Measurements from ENCODE around the gene EDN1. TPM values are rescaled to one million over a fixed set of nuclear protein-coding genes. Genes with fewer than 3 reads are reported as not detected.

The EDN1 gene
- total and polyA plus RNA-seq, 10 of the 15 experiments (the other 5 are each of a cell fraction or from before 2014, with no cell fraction given), result 2.0 to 6.6 (median 3.1) TPM

DNA sequence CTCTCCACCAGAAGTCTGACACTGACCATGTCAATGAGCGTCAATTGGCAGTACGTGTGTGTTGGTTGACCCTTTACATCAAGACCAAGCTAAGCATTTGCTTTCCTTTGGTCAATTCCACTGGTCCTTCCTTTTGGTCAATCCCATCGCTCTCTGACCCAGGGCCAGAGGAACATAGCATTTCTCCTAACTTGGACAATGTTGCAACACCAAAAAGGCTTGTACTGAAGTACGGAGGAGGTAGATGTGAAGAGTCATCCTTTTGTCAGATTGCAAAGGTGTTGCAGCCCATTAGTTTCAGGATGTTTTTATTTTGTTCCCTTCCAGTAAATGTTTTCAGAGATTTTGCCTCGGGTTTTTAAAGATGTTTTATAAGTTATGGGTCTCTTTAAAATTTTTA lies 24.6 kb downstream of the EDN1 start:
- no peaks in the 10 kb centered on the region for H3K4me1 ChIP-seq (ENCODE audit: control insufficient read depth, insufficient read depth, low read length)
- RAD21 ChIA-PET (ENCODE audit: unreplicated experiment), result interaction anchor here (1.3 to 2.2 kb wide), 3 partner anchors 19 to 55 kb away, joined by 3 to 6 read pairs (median 4); no protein-coding TSS in a partner anchor
- H3K4me3 ChIP-seq, result no peak overlapping the region
- in situ Hi-C loops (cut with MboI), result no loop called here
- no peak overlapping the region for H3K27ac ChIP-seq (ENCODE audit: control insufficient read depth, insufficient read depth)
- DNase-seq (ENCODE audit: low read depth, low spot score) (no peak), ATAC-seq (no peak), FAIRE-seq (no peak)
- SMC1A ChIA-PET (ENCODE audit: uncharacterized antibody, unreplicated experiment), result interaction anchor here (0.9 to 10.1 kb wide), 8 partner anchors 10 to 408 kb away, joined by 3 to 70 read pairs (median 5); no protein-coding TSS in a partner anchor
- no peak overlapping the region for H3K9ac ChIP-seq (ENCODE audit: control insufficient read depth, insufficient read depth, low read length)
- BruUV-seq (replicated peaks), result no TSS peak
- 75% methylated on average over 5 of the region's 5 CpGs for WGBS (ENCODE audit: insufficient coverage, insufficient replicate concordance, low lambda C conversion rate, missing lambda C conversion rate)
- no peak overlapping the region for H2AFZ ChIP-seq (ENCODE audit: control insufficient read depth, low read depth, low read length)
- H3K9me3 ChIP-seq (replicated peaks; ENCODE audit: control insufficient read depth, insufficient read depth, low read length), result peaks cover 4% of the 10 kb centered on the region; the same call in 2 of the 3 replicates
- POLR2A ChIA-PET, result interaction anchor here (1.8 kb wide), 1 partner anchor 10 kb away, joined by 5 read pairs; no protein-coding TSS in a partner anchor
- H3K79me2 ChIP-seq (ENCODE audit: control insufficient read depth, insufficient read depth, low read length), result no peaks in the 10 kb centered on the region
- no peaks in the 10 kb centered on the region for H3K27me3 ChIP-seq (replicated peaks in 1 of 2; ENCODE audit: control insufficient read depth in 2 of 2, insufficient read depth in 2 of 2, low read length in 1 of 2)
- H3K36me3 ChIP-seq (ENCODE audit: control insufficient read depth in 2 of 2, insufficient read depth in 2 of 2, low read length in 1 of 2), result no peaks in the 10 kb centered on the region
- TF ChIP-seq ZNF622 (IDR thresholded peaks at IDR 0.05) (no peak), NFXL1 (IDR thresholded peaks at IDR 0.05; ENCODE audit: borderline replicate concordance) (no peak), PML (IDR thresholded peaks at IDR 0.05; ENCODE audit: low read length) (no peak), PAX8 (IDR thresholded peaks at IDR 0.05) (no peak), TCF12 (IDR thresholded peaks at IDR 0.05; ENCODE audit: low read depth, low read length) (no peak), SREBF1 (IDR thresholded peaks at IDR 0.05; ENCODE audit: low read length) (no peak), MYB (IDR thresholded peaks at IDR 0.05; ENCODE audit: borderline replicate concordance, low read depth, low read length) (no peak), HCFC1 (IDR thresholded peaks at IDR 0.05; ENCODE audit: low read length) (no peak), SIN3A (IDR thresholded peaks at IDR 0.05; ENCODE audit: low read depth, low read length) (no peak), SP1 (IDR thresholded peaks at IDR 0.05; ENCODE audit: low read depth, low read length) (no peak), ZBED1 (IDR thresholded peaks at IDR 0.05; ENCODE audit: borderline replicate concordance) (no peak), ATF7 (IDR thresholded peaks at IDR 0.05; ENCODE audit: low read depth) (no peak)
- TF ChIP-seq, protein P1, sequence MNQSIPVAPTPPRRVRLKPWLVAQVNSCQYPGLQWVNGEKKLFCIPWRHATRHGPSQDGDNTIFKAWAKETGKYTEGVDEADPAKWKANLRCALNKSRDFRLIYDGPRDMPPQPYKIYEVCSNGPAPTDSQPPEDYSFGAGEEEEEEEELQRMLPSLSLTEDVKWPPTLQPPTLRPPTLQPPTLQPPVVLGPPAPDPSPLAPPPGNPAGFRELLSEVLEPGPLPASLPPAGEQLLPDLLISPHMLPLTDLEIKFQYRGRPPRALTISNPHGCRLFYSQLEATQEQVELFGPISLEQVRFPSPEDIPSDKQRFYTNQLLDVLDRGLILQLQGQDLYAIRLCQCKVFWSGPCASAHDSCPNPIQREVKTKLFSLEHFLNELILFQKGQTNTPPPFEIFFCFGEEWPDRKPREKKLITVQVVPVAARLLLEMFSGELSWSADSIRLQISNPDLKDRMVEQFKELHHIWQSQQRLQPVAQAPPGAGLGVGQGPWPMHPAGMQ (IDR thresholded peaks at IDR 0.05; ENCODE audit: borderline replicate concordance), result no peak
- TF ChIP-seq, protein P2, sequence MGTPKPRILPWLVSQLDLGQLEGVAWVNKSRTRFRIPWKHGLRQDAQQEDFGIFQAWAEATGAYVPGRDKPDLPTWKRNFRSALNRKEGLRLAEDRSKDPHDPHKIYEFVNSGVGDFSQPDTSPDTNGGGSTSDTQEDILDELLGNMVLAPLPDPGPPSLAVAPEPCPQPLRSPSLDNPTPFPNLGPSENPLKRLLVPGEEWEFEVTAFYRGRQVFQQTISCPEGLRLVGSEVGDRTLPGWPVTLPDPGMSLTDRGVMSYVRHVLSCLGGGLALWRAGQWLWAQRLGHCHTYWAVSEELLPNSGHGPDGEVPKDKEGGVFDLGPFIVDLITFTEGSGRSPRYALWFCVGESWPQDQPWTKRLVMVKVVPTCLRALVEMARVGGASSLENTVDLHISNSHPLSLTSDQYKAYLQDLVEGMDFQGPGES (IDR thresholded peaks at IDR 0.05), result no peak
- TF ChIP-seq, protein P3, sequence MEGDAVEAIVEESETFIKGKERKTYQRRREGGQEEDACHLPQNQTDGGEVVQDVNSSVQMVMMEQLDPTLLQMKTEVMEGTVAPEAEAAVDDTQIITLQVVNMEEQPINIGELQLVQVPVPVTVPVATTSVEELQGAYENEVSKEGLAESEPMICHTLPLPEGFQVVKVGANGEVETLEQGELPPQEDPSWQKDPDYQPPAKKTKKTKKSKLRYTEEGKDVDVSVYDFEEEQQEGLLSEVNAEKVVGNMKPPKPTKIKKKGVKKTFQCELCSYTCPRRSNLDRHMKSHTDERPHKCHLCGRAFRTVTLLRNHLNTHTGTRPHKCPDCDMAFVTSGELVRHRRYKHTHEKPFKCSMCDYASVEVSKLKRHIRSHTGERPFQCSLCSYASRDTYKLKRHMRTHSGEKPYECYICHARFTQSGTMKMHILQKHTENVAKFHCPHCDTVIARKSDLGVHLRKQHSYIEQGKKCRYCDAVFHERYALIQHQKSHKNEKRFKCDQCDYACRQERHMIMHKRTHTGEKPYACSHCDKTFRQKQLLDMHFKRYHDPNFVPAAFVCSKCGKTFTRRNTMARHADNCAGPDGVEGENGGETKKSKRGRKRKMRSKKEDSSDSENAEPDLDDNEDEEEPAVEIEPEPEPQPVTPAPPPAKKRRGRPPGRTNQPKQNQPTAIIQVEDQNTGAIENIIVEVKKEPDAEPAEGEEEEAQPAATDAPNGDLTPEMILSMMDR (IDR thresholded peaks at IDR 0.05 in 2 of 3, conservative IDR thresholded peaks at IDR 0.05 in 1 of 3; ENCODE audit: control insufficient read depth in 2 of 3, extremely low read depth in 1 of 3, insufficient read depth in 1 of 3, low read depth in 3 of 3, low read length in 3 of 3), result no peak
- H4K20me1 ChIP-seq (ENCODE audit: control insufficient read depth, insufficient read depth), result no peaks in the 10 kb centered on the region
- intact Hi-C loops (cut with micrococcal nuclease; ENCODE audit: unreplicated experiment), result no loop called here
- CTCF ChIA-PET, result interaction anchor here (1.5 to 8.5 kb wide), 3 partner anchors 14 to 288 kb away, joined by 5 to 64 read pairs (median 50); no protein-coding TSS in a partner anchor
- no peak overlapping the region for H3K4me2 ChIP-seq (ENCODE audit: control insufficient read depth, insufficient read depth)
